Right renal cortex interstitium (tissue), 3 donors: Measurements from ENCODE around the gene SLC18A3. TPM values are rescaled to one million over a fixed set of nuclear protein-coding genes. Genes with fewer than 3 reads are reported as not detected.

ENCODE experiments used
- DNase-seq, 3 donors: peaks; one replicate each; pipeline ENCODE4 v3.0.0-alpha.2; 2013; ENCODE audit warnings: low read depth in 3 of 3, low spot score in 2 of 3
- polyA plus RNA-seq, 3 donors: library from polyadenylated mRNA; unstranded; fragments of 120-200 nt; gene quantifications; one replicate each; pipeline ENCODE4 v1.2.1, GENCODE V29; 2013; ENCODE audit not compliant: insufficient read length in 3 of 3

The SLC18A3 gene
- not detected for polyA plus RNA-seq

GRCh38 chr10:49610114-49610457 lies at the start of gene SLC18A3:
SLC18A3 (plus strand) TSS chr10:49610310; CDS start chr10:49610741, 431 bp downstream.
- DNase-seq = no peak

DNA sequence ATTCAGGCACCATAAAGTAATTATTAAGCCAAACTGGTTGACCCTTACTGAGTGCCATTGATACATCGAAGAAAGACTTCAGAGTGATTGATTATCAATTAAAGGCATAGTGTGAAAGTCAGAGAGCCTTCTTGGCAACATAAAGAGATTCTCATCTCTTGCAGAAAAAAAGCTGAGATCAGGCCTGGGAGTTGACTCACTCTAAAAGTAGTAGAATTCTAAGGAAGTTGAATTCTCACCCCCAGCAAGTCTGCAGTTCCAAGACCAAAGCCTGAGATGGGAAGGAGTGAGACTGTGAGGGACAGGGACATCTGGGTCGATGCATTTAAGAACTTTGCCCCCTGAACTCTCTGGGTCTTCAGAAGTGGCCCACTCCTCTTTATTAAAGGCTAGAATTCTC lies 49.6 kb upstream of the SLC18A3 start:
- DNase-seq = no peak

DNA sequence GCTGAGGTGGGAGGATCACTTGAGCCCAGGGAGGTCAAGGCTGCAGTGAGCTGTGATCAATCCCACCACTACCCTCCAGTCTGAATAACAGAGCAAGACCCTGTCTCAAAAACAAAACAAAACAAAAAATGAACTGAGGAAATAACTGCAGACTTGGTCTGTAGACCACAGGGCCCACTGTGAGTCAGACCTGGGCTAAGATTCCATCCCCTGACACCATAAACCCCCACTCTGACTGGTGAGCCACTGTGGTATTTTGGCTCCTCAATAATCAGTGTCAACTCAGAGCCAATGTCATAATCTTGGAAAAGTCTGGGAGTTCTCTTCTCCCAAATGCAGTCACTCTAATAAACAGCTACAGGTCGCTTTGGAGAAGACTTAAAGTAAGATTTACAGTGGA lies 47.2 kb upstream of the SLC18A3 start:
- DNase-seq = no peak

GRCh38 chr10:49564461-49565009 lies 45.6 kb upstream of the SLC18A3 start:
- DNase-seq = no peak

DNA sequence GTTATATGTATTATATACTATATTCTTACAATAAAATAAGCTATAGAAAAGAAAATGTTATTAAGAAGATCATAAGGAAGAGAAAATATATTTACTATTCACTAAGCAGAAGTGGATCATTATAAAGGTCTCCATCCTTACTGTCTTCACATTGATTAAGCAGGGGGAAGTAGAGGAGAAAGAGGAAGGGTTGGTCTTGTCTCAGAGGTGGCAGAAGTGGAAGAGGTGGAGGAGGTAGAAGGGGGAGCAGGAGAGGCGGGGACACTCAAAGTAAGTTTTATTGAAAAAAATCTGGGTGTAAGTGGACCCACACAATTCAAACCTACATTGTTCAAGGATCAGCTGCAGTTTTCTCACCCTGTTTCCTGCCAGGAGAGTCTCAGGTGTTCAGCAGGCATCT lies 42.3 kb upstream of the SLC18A3 start:
- no peak for DNase-seq

GRCh38 chr10:49568235-49568634 lies 41.9 kb upstream of the SLC18A3 start:
- DNase-seq = no peak

- no peak for DNase-seq
Measured at GRCh38 chr10:49569031-49569631, 41.0 kb upstream of the SLC18A3 start.

- no peak for DNase-seq
Measured at GRCh38 chr10:49571388-49571787, 38.7 kb upstream of the SLC18A3 start.

DNA sequence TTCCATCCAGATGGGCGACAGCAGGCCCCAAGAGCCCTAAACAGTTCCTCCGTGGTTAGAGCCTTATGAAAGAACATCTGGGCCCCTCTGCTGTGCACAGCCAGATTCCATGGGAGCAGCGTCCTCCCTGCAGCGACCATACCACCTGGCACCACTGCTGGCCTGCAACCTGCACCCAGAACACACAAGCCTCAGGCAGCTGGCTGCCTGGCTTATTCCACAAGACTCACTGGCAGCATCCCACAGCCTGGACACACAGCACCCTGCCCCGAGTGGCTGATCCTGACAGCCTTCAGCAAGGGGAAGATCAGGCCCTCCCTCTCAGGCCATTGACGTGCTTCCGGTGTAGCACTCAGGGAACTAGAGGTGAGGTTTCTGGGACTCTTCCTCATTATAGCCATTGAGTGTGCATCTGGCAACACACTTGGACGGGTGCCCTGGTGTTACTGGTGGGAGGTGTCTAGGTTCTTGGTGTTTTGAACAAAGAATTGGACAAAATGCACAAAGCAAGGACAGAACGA lies 37.5 kb upstream of the SLC18A3 start:
- DNase-seq = no peak

- DNase-seq = no peak
Measured at GRCh38 chr10:49575489-49576072, 34.5 kb upstream of the SLC18A3 start.

DNA sequence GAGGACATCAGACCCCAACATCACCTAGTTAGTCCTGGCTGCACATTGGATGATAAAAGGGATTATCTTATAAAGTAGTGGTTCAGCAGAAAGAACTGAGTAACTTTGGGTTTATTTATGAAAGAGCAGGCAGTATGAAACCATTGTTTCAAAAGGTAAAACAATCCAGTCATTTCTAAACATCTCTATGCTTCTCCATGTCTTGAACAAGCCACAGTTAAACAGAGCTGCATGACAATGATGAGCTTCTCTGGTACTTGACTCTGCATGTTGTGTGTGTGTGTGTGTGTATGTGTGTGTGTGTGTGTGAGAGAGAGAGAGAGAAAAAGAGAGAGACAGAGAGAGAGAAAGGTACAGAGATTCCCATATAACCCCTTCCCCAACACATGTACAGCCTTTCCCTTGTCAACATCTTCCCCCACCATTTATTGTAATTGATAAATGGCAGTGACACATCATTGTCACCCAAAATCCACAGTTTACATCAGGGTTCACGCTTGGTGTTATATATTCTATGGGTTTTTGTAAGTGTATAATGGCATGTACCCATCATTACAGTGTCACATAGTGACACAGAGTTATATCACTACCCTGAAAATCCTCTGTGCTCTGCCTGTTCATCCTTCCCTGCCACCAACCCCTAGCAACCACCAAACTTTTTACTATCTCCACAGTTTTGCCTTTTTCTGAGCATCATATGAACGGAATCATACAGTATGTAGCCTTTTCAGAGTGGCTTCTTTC lies 32.8 kb upstream of the SLC18A3 start:
- no peak for DNase-seq

DNA sequence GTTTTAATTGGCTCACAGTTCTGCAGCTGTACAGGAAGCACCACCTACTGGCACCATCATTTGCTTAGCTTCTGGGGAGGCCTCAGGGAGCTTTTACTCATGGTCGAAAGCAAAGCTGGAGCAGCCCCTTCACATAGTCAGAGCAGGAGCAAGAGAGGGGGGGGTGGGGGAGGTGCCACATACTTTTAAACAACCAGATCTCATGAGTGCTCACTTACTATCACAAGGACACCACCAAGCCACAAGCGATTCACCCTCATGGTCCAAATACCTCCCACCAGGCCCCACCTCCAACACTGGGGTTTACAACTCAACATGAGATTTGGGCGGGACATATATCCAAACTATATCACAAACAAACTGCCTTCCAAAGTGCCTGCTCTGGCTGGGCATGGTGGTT lies 31.7 kb upstream of the SLC18A3 start:
- no peak for DNase-seq

- DNase-seq = no peak
Measured at GRCh38 chr10:49579621-49580020, 30.5 kb upstream of the SLC18A3 start.

GRCh38 chr10:49585387-49585786 lies 24.7 kb upstream of the SLC18A3 start:
- no peak for DNase-seq

GRCh38 chr10:49587981-49588380 lies 22.1 kb upstream of the SLC18A3 start:
- no peak for DNase-seq

DNA sequence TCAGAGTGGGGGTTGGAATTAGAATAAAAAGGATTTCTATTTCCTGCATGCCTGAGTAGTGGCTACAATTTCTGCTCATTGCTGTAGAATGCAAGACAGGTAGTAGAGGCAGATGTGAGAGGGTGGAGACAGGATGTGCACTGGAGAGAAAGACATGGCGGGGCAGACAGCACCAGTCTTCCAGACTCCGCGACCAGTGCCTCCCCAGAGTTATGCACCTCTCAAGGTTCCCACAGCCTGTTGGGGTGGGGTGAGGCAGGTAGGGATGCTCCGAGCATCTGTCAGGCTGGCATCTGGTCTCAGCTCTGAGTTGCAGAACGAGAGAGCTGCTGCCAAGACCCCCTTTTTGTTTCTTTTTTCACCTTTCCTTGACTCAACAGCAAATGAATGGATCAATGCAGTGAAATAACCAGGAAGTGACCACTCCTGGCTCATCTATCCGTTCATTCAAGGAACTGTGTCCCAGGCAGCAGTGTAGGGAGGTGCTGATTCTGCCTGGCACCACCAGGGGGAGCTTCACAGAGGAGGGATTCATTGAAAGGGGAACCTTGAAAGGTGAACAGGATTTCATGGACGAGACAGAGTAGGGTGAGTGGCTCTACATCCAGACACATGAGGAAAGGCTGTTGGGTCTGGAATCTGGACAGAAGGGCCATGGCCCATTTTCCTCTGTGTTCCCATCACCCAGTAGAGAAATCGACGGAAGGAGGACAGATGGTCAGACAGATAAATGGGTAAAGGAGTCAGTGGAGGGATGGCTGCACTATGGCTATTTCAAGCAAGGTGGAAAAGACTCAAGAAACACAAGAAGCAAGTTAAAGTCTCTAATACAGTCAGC lies 17.2 kb upstream of the SLC18A3 start:
- no peak for DNase-seq

DNA sequence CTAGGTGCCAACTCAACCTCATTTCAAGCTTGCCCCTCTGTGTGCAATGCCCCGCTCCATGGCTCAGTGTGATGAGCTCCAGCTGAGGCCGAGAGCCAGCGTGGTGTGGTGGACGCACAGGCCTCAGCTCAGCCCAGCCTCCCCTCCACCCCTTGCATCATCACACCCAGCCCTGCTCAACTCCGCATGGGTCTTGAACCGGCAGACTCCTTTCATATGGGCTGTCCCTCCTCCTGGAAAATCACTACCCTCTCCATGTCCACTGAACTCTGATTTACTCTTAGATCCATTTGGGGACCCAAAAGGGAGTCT lies 16.6 kb upstream of the SLC18A3 start:
- no peak for DNase-seq

DNA sequence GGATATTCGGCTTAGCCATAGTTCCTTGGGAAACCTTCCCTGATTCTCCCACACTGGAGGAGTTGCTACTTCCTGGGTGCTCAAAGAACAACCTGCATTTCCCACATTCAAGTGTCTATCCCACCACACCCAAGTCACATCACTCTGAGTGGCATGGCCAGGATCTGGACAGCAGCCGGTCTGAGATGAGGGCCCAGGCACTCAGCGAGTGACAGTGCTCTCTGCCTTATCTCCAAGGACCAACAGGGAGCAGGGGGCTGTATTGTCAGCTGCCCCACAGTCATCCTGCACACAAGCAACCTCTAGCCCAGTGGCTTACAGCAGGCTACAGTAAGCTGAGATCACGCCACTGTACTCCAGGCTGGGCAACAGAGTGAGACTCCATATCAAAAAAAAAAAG lies 16.1 kb upstream of the SLC18A3 start:
- no peak for DNase-seq

GRCh38 chr10:49594594-49594993 lies 15.5 kb upstream of the SLC18A3 start:
- DNase-seq = peak in 1 of 3 donors; percentile 36

- DNase-seq = no peak
Measured at GRCh38 chr10:49595003-49595712, 15.0 kb upstream of the SLC18A3 start.
